MM.1S (cell line): Measurements from ENCODE around the gene MYO1B.

ENCODE experiments used
- DNase-seq: peaks from one replicate; pipeline ENCODE4 v3.0.0-alpha.2; 2015
- H2AFZ ChIP-seq: fragments of 300-600 bp; sonication (generic); 2 replicates; pipeline ENCODE4 v1.6.0; 2016; ENCODE audit warnings: antibody characterized with exemption, low read length
- H3F3A ChIP-seq: fragments of 300-600 bp; sonication (generic); 2 replicates; pipeline ENCODE4 v1.6.1; 2016; ENCODE audit warnings: mild to moderate bottlenecking, antibody characterized with exemption, low read length, moderate library complexity, mixed read lengths; ENCODE audit not compliant: insufficient read depth
- H3K27ac ChIP-seq: fragments of 300-600 bp; sonication (generic); 2 replicates; pipeline ENCODE4 v1.5.1; 2016; ENCODE audit warnings: mild to moderate bottlenecking, low read length
- H3K27me3 ChIP-seq: fragments of 300-600 bp; sonication (generic); replicated peaks from 2 replicates; pipeline ENCODE4 v1.6.0; 2016; ENCODE audit warnings: low read length; ENCODE audit not compliant: insufficient read depth
- H3K36me3 ChIP-seq: fragments of 300-600 bp; sonication (generic); replicated peaks from 2 replicates; pipeline ENCODE4 v1.6.1; 2016; ENCODE audit warnings: mild to moderate bottlenecking, low read length, mixed read lengths; ENCODE audit not compliant: insufficient read depth
- H3K4me1 ChIP-seq: fragments of 300-600 bp; sonication (generic); 2 replicates; pipeline ENCODE4 v1.6.1; 2016; ENCODE audit warnings: low read length, mixed read lengths
- H3K4me2 ChIP-seq: fragments of 300-600 bp; sonication (generic); 2 replicates; pipeline ENCODE4 v1.6.0; 2016; ENCODE audit warnings: low read depth, low read length
- H3K4me3 ChIP-seq: fragments of 300-600 bp; sonication (generic); 2 replicates; pipeline ENCODE4 v1.5.1; 2016; ENCODE audit warnings: low read length, mixed read lengths
- H3K79me2 ChIP-seq: fragments of 300-600 bp; sonication (generic); 2 replicates; pipeline ENCODE4 v1.6.1; 2016; ENCODE audit warnings: mixed run types, low read length, mixed read lengths
- H3K9ac ChIP-seq: fragments of 300-600 bp; sonication (generic); 2 replicates; pipeline ENCODE4 v1.6.1; 2016; ENCODE audit warnings: low read length, mixed read lengths
- H3K9me2 ChIP-seq: fragments of 300-600 bp; sonication (generic); replicated peaks from 2 replicates; pipeline ENCODE4 v1.6.1; 2016; ENCODE audit warnings: mild to moderate bottlenecking, low read length, mixed read lengths; ENCODE audit not compliant: insufficient read depth
- H3K9me3 ChIP-seq: fragments of 300-600 bp; sonication (generic); replicated peaks from 2 replicates; pipeline ENCODE4 v1.6.1; 2016; ENCODE audit warnings: mild to moderate bottlenecking, low read length, mixed read lengths; ENCODE audit not compliant: insufficient read depth
- H4K20me1 ChIP-seq: fragments of 300-600 bp; sonication (generic); 2 replicates; pipeline ENCODE4 v1.6.1; 2016; ENCODE audit warnings: mild to moderate bottlenecking, low read length, moderate library complexity, mixed read lengths; ENCODE audit not compliant: insufficient read depth
- EZH2 ChIP-seq: fragments of 300-600 bp; sonication (generic); optimal IDR thresholded peaks from 2 replicates; pipeline ENCODE3; 2017; ENCODE audit warnings: low read depth, mild to moderate bottlenecking, antibody characterized with exemption, low read length, mixed read lengths
- EZH2phosphoT487 ChIP-seq: fragments of 300-600 bp; sonication (generic); IDR thresholded peaks from 2 replicates; pipeline ENCODE4 v1.6.1; 2018; ENCODE audit warnings: antibody characterized with exemption, low read length
- TF ChIP-seq, protein P1 (sequence below): fragments of 300-600 bp; sonication (generic); IDR thresholded peaks from 2 replicates; pipeline ENCODE4 v1.5.1; 2016; ENCODE audit warnings: antibody characterized with exemption, low read length, mixed read lengths

MYO1B gene

DNA sequence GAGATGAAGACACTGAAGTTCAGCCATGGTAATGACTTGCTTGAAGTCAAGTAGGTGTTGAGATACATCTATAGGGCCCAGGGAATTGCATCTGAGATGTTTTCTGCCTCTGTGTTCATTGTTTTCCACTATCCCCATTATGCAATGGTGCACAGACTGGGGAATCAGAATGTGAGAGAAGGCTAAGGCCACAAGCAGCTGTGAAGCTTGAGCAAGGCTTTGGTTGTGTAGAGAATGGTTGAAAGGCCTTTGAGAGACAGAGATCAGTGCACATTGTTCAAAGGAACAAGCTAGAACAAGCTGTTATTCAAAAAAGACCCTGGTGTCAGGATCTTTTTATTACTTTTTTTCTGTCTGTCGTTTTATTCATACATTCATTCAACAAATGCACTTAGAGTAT lies 82.3 kb downstream of the MYO1B start:
- Histone ChIP-seq H3K9ac (no peak overlapping the region), H3K4me2 (no peak overlapping the region), H3F3A (no peaks in the 10 kb centered on the region), H3K79me2 (no peaks in the 10 kb centered on the region), H3K9me3 (no peaks in the 10 kb centered on the region), H3K36me3 (no peaks in the 10 kb centered on the region), H3K4me1 (no peaks in the 10 kb centered on the region), H3K4me3 (no peak overlapping the region), H4K20me1 (no peaks in the 10 kb centered on the region), H3K27me3 (no peaks in the 10 kb centered on the region), H3K27ac (no peak overlapping the region), H2AFZ (no peak overlapping the region), H3K9me2 (no peaks in the 10 kb centered on the region)
- DNase-seq, result no peak
- TF ChIP-seq EZH2 (no peak), EZH2phosphoT487 (no peak)
- TF ChIP-seq, protein P1, sequence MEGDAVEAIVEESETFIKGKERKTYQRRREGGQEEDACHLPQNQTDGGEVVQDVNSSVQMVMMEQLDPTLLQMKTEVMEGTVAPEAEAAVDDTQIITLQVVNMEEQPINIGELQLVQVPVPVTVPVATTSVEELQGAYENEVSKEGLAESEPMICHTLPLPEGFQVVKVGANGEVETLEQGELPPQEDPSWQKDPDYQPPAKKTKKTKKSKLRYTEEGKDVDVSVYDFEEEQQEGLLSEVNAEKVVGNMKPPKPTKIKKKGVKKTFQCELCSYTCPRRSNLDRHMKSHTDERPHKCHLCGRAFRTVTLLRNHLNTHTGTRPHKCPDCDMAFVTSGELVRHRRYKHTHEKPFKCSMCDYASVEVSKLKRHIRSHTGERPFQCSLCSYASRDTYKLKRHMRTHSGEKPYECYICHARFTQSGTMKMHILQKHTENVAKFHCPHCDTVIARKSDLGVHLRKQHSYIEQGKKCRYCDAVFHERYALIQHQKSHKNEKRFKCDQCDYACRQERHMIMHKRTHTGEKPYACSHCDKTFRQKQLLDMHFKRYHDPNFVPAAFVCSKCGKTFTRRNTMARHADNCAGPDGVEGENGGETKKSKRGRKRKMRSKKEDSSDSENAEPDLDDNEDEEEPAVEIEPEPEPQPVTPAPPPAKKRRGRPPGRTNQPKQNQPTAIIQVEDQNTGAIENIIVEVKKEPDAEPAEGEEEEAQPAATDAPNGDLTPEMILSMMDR, result no peak

DNA sequence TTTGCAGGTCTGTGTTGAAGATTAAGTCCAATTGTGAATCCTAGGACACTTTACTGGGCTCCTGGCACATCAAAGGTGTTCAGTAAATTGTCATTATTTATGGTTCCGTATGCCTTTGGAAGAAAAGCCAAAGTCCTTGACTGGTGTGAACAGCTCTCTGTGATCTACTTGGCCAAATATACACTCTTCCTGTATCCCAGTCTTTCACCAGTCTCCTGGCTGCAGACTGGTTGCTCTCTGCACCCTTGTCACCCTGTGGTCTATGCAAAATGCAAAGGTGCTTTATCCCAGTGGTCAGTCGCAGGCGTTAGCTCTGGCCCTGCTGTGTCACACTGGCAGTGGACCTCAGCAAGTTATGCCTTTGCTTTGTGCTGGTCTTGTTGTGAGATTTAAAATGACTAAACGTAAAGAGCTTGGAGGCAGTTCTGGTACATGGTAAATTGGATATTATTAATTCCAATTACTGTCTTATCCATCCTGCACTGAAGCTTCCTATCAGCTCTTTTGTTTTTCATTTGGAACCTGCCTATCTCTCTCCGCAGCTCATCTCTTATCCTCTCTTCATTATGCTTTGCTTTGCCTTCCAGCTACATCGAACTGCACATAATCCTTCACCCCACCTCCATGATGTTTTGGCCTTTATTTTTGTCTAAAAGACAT lies 83.1 kb downstream of the MYO1B start:
- Histone ChIP-seq H3K9me2 (no peaks in the 10 kb centered on the region), H3K4me2 (no peak overlapping the region), H3K4me1 (no peaks in the 10 kb centered on the region), H3K4me3 (no peak overlapping the region), H2AFZ (no peak overlapping the region), H3K27me3 (no peaks in the 10 kb centered on the region), H3K9ac (no peak overlapping the region), H3K9me3 (no peaks in the 10 kb centered on the region), H3K79me2 (no peaks in the 10 kb centered on the region), H3K27ac (no peak overlapping the region), H3K36me3 (no peaks in the 10 kb centered on the region), H4K20me1 (no peaks in the 10 kb centered on the region), H3F3A (no peaks in the 10 kb centered on the region)
- DNase-seq, result no peak
- TF ChIP-seq EZH2phosphoT487 (no peak), EZH2 (no peak)
- TF ChIP-seq, protein P1, result no peak

DNA sequence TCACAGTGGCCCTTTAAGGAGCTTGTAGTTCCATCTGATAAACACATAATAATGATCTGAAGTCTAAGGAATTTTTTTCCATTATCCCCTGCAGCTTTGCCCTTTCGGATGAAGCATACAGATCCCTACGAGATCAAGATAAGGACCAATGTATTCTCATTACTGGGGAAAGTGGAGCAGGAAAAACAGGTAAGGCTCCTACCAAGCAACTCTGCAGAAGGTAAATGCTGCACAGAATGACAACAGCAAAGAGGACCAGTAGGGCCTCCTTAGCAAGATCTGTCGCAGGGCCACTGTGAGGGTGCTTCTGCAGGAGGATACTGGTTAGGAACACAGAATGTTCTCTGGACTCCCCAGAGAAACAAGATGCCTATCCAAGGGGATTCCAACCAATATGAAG lies 84.6 kb downstream of the MYO1B start:
- Histone ChIP-seq H3K27me3 (no peaks in the 10 kb centered on the region), H3K4me1 (no peaks in the 10 kb centered on the region), H4K20me1 (no peaks in the 10 kb centered on the region), H3K9ac (no peak overlapping the region), H3K4me2 (no peak overlapping the region), H3K79me2 (no peaks in the 10 kb centered on the region), H3K9me2 (no peaks in the 10 kb centered on the region; the same call in 1 of the 2 replicates), H3K4me3 (no peak overlapping the region), H3F3A (no peaks in the 10 kb centered on the region), H2AFZ (no peak overlapping the region), H3K36me3 (no peaks in the 10 kb centered on the region), H3K27ac (no peak overlapping the region), H3K9me3 (no peaks in the 10 kb centered on the region)
- no peak for TF ChIP-seq EZH2phosphoT487
- TF ChIP-seq EZH2, result no peak
- TF ChIP-seq, protein P1, result no peak
- no peak for DNase-seq
